Trophoblast cell (in vitro differentiated cells and primary cell): ENCODE results near the gene CXADR.
A peak's percentile ranks its signal among the peaks of the same experiment; 100 is the strongest.
"Not testable (repeated sequence)": the region's sequence is repeated elsewhere in the genome, so short reads cannot be mapped to it uniquely, and the experiment has no call there.

Experiments used
- DNase-seq, 2 donors: peaks; one replicate each; pipeline ENCODE4 v3.0.0-alpha.2; 2016
- H2AFZ ChIP-seq: 2 replicates; pipeline ENCODE4 v1.6.1; 2013; ENCODE audit warnings: low read length, moderate library complexity, mild to moderate bottlenecking; ENCODE audit not compliant: insufficient read depth, poor library complexity
- H2AK5ac ChIP-seq: 2 replicates; pipeline ENCODE4 v1.6.1; 2013; ENCODE audit warnings: mild to moderate bottlenecking, low read length
- H2BK120ac ChIP-seq: 2 replicates; pipeline ENCODE4 v1.6.1; 2013; ENCODE audit warnings: low read length, mild to moderate bottlenecking, moderate library complexity; ENCODE audit not compliant: insufficient read depth, poor library complexity
- H2BK12ac ChIP-seq: 2 replicates; pipeline ENCODE4 v1.6.1; 2013; ENCODE audit warnings: mild to moderate bottlenecking, low read length, moderate library complexity
- H2BK5ac ChIP-seq: 2 replicates; pipeline ENCODE4 v1.6.1; 2013; ENCODE audit warnings: low read length, low read depth, moderate library complexity, mild to moderate bottlenecking; ENCODE audit not compliant: poor library complexity
- H3K14ac ChIP-seq: 2 replicates; pipeline ENCODE4 v1.6.1; 2013; ENCODE audit warnings: mild to moderate bottlenecking, low read length
- H3K18ac ChIP-seq: 2 replicates; pipeline ENCODE4 v1.6.1; 2013; ENCODE audit warnings: mild to moderate bottlenecking, low read length
- H3K23ac ChIP-seq: 2 replicates; pipeline ENCODE4 v1.6.1; 2013; ENCODE audit warnings: low read length
- H3K27ac ChIP-seq: 2 replicates; pipeline ENCODE4 v1.5.1; 2013; ENCODE audit warnings: low read depth, mild to moderate bottlenecking, inconsistent platforms, low read length, moderate library complexity
- H3K27me3 ChIP-seq: 2 replicates; pipeline ENCODE4 v1.6.1; 2013; ENCODE audit warnings: inconsistent platforms, mild to moderate bottlenecking, low read length, moderate library complexity; ENCODE audit not compliant: insufficient read depth
- H3K36me3 ChIP-seq, 2 experiments: 1 replicate in 1 of 2; 2 replicates in 1 of 2; pipeline ENCODE4 v1.6.1; 2013; ENCODE audit warnings: low read length in 2 of 2, mild to moderate bottlenecking in 2 of 2, moderate library complexity in 1 of 2; ENCODE audit not compliant: insufficient read depth in 2 of 2, control insufficient read depth in 1 of 2
- H3K4ac ChIP-seq: 2 replicates; pipeline ENCODE4 v1.6.1; 2013; ENCODE audit warnings: low read depth, mild to moderate bottlenecking, low read length, moderate library complexity
- H3K4me1 ChIP-seq, 2 experiments: 1 replicate in 1 of 2; 2 replicates in 1 of 2; pipeline ENCODE4 v1.6.1; 2013; ENCODE audit warnings: low read length in 2 of 2, mild to moderate bottlenecking in 2 of 2, moderate library complexity in 1 of 2; ENCODE audit not compliant: insufficient read depth in 2 of 2, control insufficient read depth in 1 of 2
- H3K4me2 ChIP-seq: 2 replicates; pipeline ENCODE4 v1.6.1; 2013; ENCODE audit warnings: inconsistent platforms, mild to moderate bottlenecking, low read length, moderate library complexity
- H3K4me3 ChIP-seq: 2 replicates; pipeline ENCODE4 v1.5.1; 2013; ENCODE audit warnings: mild to moderate bottlenecking, low read depth, low read length, inconsistent platforms
- H3K79me1 ChIP-seq: one replicate; pipeline ENCODE4 v1.6.1; 2013; ENCODE audit warnings: low read length
- H3K79me2 ChIP-seq: 2 replicates; pipeline ENCODE4 v1.6.1; 2013; ENCODE audit warnings: low read length, mild to moderate bottlenecking; ENCODE audit not compliant: control insufficient read depth, insufficient read depth, poor library complexity
- H3K9ac ChIP-seq: 2 replicates; pipeline ENCODE4 v1.6.1; 2013; ENCODE audit warnings: mild to moderate bottlenecking, low read length
- H3K9me3 ChIP-seq: 2 replicates; pipeline ENCODE4 v1.6.1; 2013; ENCODE audit warnings: low read depth, mild to moderate bottlenecking, control low read depth, inconsistent platforms, low read length; ENCODE audit not compliant: insufficient read depth
- H4K12ac ChIP-seq: 2 replicates; pipeline ENCODE4 v1.6.1; 2013; ENCODE audit warnings: low read depth, mild to moderate bottlenecking, low read length, moderate library complexity
- H4K8ac ChIP-seq: 2 replicates; pipeline ENCODE4 v1.6.1; 2013; ENCODE audit warnings: low read depth, mild to moderate bottlenecking, low read length, moderate library complexity
- H4K91ac ChIP-seq: one replicate; pipeline ENCODE4 v1.6.1; 2013; ENCODE audit warnings: low read depth, mild to moderate bottlenecking, low read length, moderate library complexity
- WGBS: extraction: QIAGEN DNeasy Blood & Tissue Kit; methylation state at CpG from one replicate; pipeline ENCODE4 v1.1.7; 2013; ENCODE audit warnings: missing lambda C conversion rate; ENCODE audit not compliant: insufficient read length, insufficient coverage; ENCODE audit errors: extremely low coverage; 5-methylcytosine and 5-hydroxymethylcytosine counted together

CXADR gene

GRCh38 chr21:17523007-17523451 is 10.2 kb downstream of the CXADR start:
- H3K23ac ChIP-seq, result no peak overlapping the region
- H3K27me3 ChIP-seq, result no peaks in the 10 kb centered on the region
- H4K91ac ChIP-seq, result no peak overlapping the region
- H2BK5ac ChIP-seq, result no peak overlapping the region
- H2AFZ ChIP-seq, result no peak overlapping the region
- H3K4me3 ChIP-seq, result no peak overlapping the region
- no peaks in the 10 kb centered on the region for H3K9me3 ChIP-seq
- H3K4me2 ChIP-seq, result no peak overlapping the region
- no peak overlapping the region for H4K12ac ChIP-seq
- H2BK120ac ChIP-seq, result no peak overlapping the region
- H3K18ac ChIP-seq, result no peak overlapping the region
- no peak overlapping the region for H3K14ac ChIP-seq
- peak; percentile 41 to 75 for DNase-seq
- no peak overlapping the region for H3K4ac ChIP-seq
- H3K4me1 ChIP-seq, result peaks cover 2 to 18% of the 10 kb centered on the region in 2 experiments
- H2BK12ac ChIP-seq, result no peak overlapping the region
- H3K36me3 ChIP-seq, result no peaks in the 10 kb centered on the region
- H3K79me1 ChIP-seq, result peaks cover 2% of the 10 kb centered on the region
- H3K9ac ChIP-seq, result no peak overlapping the region
- H2AK5ac ChIP-seq, result no peak overlapping the region
- no peak overlapping the region for H3K27ac ChIP-seq
- WGBS, result no CpG with 5 or more reads among the region's 2 CpGs
- no peak overlapping the region for H4K8ac ChIP-seq
- peaks cover 4% of the 10 kb centered on the region for H3K79me2 ChIP-seq

GRCh38 chr21:17523979-17524494 is 11.2 kb downstream of the CXADR start:
- H3K4me3 ChIP-seq, H3K36me3 ChIP-seq, H2BK120ac ChIP-seq, H4K12ac ChIP-seq, H3K18ac ChIP-seq, H2BK5ac ChIP-seq, H3K23ac ChIP-seq, H3K14ac ChIP-seq, H3K9ac ChIP-seq, H3K4ac ChIP-seq, H3K9me3 ChIP-seq, H3K79me1 ChIP-seq, H3K27me3 ChIP-seq, H4K91ac ChIP-seq, H2AFZ ChIP-seq, H2AK5ac ChIP-seq, H2BK12ac ChIP-seq, H3K4me2 ChIP-seq, H3K27ac ChIP-seq, H4K8ac ChIP-seq, H3K79me2 ChIP-seq: not testable (repeated sequence)
- WGBS, result no CpG with 5 or more reads among the region's 10 CpGs
- H3K4me1 ChIP-seq, result peaks cover 2 to 20% of the 10 kb centered on the region in 2 experiments
- DNase-seq, result peak; percentile 54 to 63

- no peak overlapping the region for H4K8ac ChIP-seq
- no peak for DNase-seq
- no peak overlapping the region for H4K12ac ChIP-seq
- no peak overlapping the region for H3K4me2 ChIP-seq
- no CpG with 5 or more reads among the region's 6 CpGs for WGBS
- peaks cover 2% of the 10 kb centered on the region for H3K79me1 ChIP-seq
- no peak overlapping the region for H2BK120ac ChIP-seq
- no peak overlapping the region for H3K23ac ChIP-seq
- H3K27me3 ChIP-seq, result no peaks in the 10 kb centered on the region
- H3K14ac ChIP-seq, result no peak overlapping the region
- no peak overlapping the region for H2AFZ ChIP-seq
- no peak overlapping the region for H3K4me3 ChIP-seq
- H2BK5ac ChIP-seq, result no peak overlapping the region
- H2BK12ac ChIP-seq, result no peak overlapping the region
- no peak overlapping the region for H3K4ac ChIP-seq
- no peak overlapping the region for H2AK5ac ChIP-seq
- no peak overlapping the region for H3K27ac ChIP-seq
- H3K79me2 ChIP-seq, result peaks cover 2% of the 10 kb centered on the region
- peaks cover 0 to 3% of the 10 kb centered on the region in 2 experiments for H3K36me3 ChIP-seq
- H3K9ac ChIP-seq, result no peak overlapping the region
- H3K9me3 ChIP-seq, result no peaks in the 10 kb centered on the region
- H4K91ac ChIP-seq, result no peak overlapping the region
- peaks cover 2 to 20% of the 10 kb centered on the region in 2 experiments for H3K4me1 ChIP-seq
- H3K18ac ChIP-seq, result no peak overlapping the region
Observed at GRCh38 chr21:17524635-17525034, 11.8 kb downstream of the CXADR start.

- H2AK5ac ChIP-seq, result no peak overlapping the region
- no peak overlapping the region for H4K8ac ChIP-seq
- H3K18ac ChIP-seq, result no peak overlapping the region
- no peak overlapping the region for H3K4me3 ChIP-seq
- H3K9ac ChIP-seq, result no peak overlapping the region
- no peak overlapping the region for H3K4me2 ChIP-seq
- H3K9me3 ChIP-seq, result no peaks in the 10 kb centered on the region
- no peak overlapping the region for H3K23ac ChIP-seq
- DNase-seq, result no peak
- H4K12ac ChIP-seq, result no peak overlapping the region
- peaks cover 5% of the 10 kb centered on the region for H3K79me2 ChIP-seq
- peaks cover 2% of the 10 kb centered on the region for H3K79me1 ChIP-seq
- no peak overlapping the region for H3K4ac ChIP-seq
- no peak overlapping the region for H3K14ac ChIP-seq
- WGBS, result 100% methylated on average over 1 of the region's 3 CpGs
- H2BK5ac ChIP-seq, result no peak overlapping the region
- no peak overlapping the region for H2BK12ac ChIP-seq
- no peak overlapping the region for H4K91ac ChIP-seq
- H3K4me1 ChIP-seq, result peaks cover 2 to 10% of the 10 kb centered on the region in 2 experiments
- no peak overlapping the region for H2AFZ ChIP-seq
- H2BK120ac ChIP-seq, result no peak overlapping the region
- H3K27me3 ChIP-seq, result no peaks in the 10 kb centered on the region
- no peak overlapping the region for H3K27ac ChIP-seq
- H3K36me3 ChIP-seq, result peaks cover 0 to 3% of the 10 kb centered on the region in 2 experiments
Observed at GRCh38 chr21:17526776-17527175, 13.9 kb downstream of the CXADR start.
